Activated T-cell treated with anti-CD3 and anti-CD28 coated beads for 48 hours (primary cell): Measurements from ENCODE around the gene MUC21.
A peak's percentile ranks its signal among the peaks of the same experiment; 100 is the strongest.

Source experiments
- DNase-seq: peaks from one replicate; pipeline ENCODE4 v3.0.0-alpha.2; 2020; ENCODE audit warnings: low read depth

Gene MUC21

GRCh38 chr6:30983439-30983838, at the start of gene MUC21:
TSS of gene MUC21 (plus strand) at chr6:30983718. CDS start at chr6:30983959, 241 bp downstream.
- no peak for DNase-seq

- DNase-seq = no peak
Observed at GRCh38 chr6:30935018-30935417, 48.5 kb upstream of the MUC21 start.

GRCh38 chr6:30937265-30937664, 46.3 kb upstream of the MUC21 start:
- DNase-seq = no peak

- DNase-seq = no peak
Observed at GRCh38 chr6:30938730-30939129, 44.8 kb upstream of the MUC21 start.

GRCh38 chr6:30939473-30939872, 44.0 kb upstream of the MUC21 start:
- DNase-seq = no peak

GRCh38 chr6:30940361-30940986, 43.0 kb upstream of the MUC21 start, which contains the start of gene MUCL3:
TSS of gene MUCL3 (plus strand) at chr6:30940973. CDS start at chr6:30941000, 27 bp downstream.
- DNase-seq = no peak

- DNase-seq = no peak
Observed at GRCh38 chr6:30942338-30943060, 41.0 kb upstream of the MUC21 start.

GRCh38 chr6:30944051-30944450, 39.5 kb upstream of the MUC21 start:
- DNase-seq = no peak

- no peak for DNase-seq
Observed at GRCh38 chr6:30945281-30945680, 38.2 kb upstream of the MUC21 start.

- DNase-seq = no peak
Observed at GRCh38 chr6:30947231-30947630, 36.3 kb upstream of the MUC21 start.

- DNase-seq = no peak
Observed at GRCh38 chr6:30948811-30949210, 34.7 kb upstream of the MUC21 start.

GRCh38 chr6:30951907-30952469, 31.5 kb upstream of the MUC21 start:
- no peak for DNase-seq

- DNase-seq = no peak
Observed at GRCh38 chr6:30954631-30955366, 28.7 kb upstream of the MUC21 start.

GRCh38 chr6:30955367-30956042, 28.0 kb upstream of the MUC21 start:
- DNase-seq = peak; percentile 82

GRCh38 chr6:30957716-30958115, 25.8 kb upstream of the MUC21 start:
- DNase-seq = no peak

- no peak for DNase-seq
Observed at GRCh38 chr6:30960907-30961673, 22.4 kb upstream of the MUC21 start.

GRCh38 chr6:30962716-30963115, 20.8 kb upstream of the MUC21 start:
- DNase-seq = no peak

- DNase-seq = no peak
Observed at GRCh38 chr6:30963641-30964040, 19.9 kb upstream of the MUC21 start.

GRCh38 chr6:30964075-30964474, 19.4 kb upstream of the MUC21 start:
- no peak for DNase-seq

GRCh38 chr6:30965140-30965601, 18.3 kb upstream of the MUC21 start:
- no peak for DNase-seq

GRCh38 chr6:30966154-30966553, 17.4 kb upstream of the MUC21 start:
- no peak for DNase-seq
